NCI-H2196 treated with DMSO at 0.1 percent for 48 hours (cell line): ENCODE measurements around the gene SMOC2.
"Not testable (repeated sequence)": the region's sequence is repeated elsewhere in the genome, so short reads cannot be mapped to it uniquely, and the experiment has no call there.

Source experiments
- DNase-seq: peaks from one replicate; lab custom pipeline; 2025; ENCODE audit not compliant: unreplicated experiment; lab: John Stamatoyannopoulos, UW

SMOC2 gene

DNA sequence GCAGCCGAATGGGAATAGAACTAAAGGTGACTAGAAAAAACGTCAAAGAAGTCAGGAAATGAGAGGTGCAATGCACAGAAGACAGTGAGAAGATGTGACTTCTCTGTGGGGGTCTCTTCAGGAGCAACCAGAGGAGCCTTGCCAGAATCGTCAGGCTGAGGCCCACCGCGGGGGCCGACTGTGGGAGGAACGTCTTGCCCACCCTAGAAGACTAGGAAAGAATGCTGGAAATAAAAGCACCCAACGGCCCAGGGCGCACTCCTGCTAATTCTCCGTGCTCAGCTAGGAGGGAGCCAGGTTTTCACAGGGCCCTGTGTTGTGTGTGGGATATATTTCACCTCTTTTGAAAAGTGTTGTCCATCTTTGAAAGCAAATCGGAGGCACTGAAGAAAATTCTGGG is 129.2 kb downstream of the SMOC2 start:
- DNase-seq, result no peak

DNA sequence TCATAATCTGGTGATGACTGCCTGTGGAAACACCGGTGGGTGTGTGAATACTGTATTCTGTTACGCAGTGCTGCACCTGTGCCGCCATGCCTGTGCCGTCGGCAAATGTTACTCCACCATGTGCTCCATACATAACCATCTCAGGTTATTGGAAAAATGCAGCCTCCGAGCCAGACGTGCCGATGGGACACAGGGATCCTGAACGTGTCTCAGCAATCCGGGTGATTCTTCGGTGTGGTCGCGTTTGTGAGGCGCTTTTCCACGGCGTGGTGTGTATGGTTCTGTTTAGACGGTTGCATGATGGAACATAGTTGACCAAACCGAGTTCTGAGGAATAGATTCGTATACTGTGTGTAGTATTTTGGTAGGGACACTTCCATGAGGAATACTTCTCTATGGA is 130.3 kb downstream of the SMOC2 start:
- no peak for DNase-seq

DNA sequence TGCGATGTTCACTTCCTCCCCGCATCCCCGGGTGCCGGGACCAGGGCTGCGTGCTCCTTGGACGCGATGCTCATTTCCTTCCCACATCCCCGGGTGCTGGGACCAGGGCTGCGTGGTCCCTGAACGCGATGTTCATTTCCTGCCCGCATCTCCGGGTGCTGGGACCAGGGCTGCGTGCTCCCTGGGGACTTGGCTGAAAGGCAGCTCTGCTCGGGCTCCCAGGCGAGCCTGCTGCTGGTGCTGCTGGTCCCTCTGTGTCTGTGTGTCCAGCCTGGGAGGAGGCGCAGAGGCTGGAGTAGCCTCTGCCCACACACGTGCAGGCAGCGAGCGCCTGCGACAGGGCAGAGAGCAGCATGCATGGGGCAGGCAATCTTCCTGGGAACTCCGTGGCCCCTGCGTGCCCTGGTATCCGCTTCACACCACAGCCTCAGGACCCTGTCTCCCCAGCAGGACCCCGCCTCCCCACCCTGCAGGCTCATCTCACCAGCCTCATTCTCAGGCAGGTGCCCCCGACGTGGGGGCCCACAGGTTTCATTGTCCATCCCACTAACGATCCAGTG is 132.4 kb downstream of the SMOC2 start:
- not testable (repeated sequence) for DNase-seq

DNA sequence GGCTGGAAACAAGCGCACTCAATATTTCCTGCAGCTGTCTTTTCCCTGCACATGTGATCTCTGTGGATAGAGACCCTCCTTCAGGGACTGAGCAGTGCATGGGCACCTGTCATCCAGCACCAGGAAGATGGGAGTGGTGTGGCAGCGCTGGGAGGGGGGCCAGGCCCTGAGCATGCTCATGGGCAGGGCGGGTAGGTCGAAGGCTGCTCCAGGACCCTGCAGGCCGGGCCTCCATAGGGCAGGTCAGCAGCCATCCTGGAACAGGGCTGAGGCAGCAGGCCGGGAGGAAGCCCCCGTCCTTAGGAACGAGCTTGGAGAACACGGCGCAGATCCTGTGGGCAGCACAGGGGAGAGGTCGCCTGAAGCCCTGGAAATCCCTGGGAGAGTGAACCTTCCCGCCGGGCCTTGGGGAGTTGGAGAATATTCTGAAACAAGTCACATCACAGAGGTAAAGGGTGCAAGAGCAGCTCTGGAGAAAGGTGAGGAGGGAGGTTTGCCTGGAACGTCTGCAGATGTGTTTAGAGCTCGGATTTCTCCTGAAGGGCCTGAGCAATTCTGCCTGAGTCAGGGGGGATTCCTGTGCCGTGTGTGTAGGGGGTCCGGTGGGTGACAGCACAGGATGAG is 133.2 kb downstream of the SMOC2 start:
- no peak for DNase-seq

DNA sequence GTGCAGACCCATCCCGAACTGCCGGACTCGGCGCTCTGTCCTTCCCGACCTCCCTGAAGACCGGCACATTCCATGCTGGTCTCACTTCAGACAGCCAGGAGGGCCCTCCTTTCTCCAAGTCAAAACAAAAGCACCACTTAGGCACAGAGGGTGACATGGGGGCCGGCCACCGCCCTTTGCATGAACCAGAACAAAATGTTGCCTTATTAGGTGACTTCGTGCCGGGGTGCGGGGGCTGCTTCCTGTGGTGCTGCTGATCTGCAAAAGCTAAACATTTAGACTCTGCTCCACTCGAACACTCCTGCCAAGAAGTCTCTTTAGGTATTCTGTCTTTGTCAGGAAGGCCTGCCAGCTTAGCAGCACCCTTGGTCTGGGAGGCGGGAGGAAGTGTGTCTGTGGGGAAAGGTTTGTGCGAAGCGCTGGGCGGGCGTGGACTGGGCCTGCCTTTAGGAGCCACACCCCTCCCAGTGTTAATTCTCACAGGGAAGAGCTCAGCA is 133.8 kb downstream of the SMOC2 start:
- no peak for DNase-seq

DNA sequence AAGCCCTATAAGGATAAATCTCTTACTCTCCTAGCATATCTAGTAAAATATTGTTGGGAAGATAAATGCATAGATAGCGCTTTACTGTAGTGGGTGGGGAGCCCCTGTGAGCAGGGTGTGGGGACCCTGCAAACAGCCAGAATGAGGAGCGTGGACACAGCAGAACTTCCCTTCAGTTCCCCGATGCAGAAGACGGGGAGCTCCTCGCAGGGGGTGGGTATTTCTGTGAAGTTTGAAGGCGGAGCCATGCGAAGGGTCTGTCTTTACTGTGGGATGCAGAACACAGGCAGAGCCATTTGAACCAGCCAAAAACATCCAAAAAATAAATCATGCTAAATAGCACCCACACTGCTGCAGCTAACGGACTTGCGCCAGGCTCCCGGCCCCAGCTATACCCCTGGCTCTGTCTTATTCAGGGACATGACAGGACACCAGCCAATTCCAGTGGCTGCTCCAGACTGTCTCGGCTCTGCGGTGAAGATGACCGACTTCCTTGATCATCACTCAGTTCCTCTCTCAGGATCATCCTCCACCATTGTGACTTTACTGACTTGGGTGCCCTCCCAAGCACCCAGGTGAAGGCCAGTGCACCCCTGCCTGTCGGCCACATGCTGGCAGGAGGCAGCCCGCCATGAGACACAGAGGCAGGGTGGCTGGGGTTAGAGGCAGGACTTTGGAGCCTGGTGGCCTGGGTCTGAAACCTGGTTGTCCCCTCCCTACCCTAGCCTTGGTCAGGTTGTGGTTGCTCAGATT is 134.5 kb downstream of the SMOC2 start:
- DNase-seq, result no peak

DNA sequence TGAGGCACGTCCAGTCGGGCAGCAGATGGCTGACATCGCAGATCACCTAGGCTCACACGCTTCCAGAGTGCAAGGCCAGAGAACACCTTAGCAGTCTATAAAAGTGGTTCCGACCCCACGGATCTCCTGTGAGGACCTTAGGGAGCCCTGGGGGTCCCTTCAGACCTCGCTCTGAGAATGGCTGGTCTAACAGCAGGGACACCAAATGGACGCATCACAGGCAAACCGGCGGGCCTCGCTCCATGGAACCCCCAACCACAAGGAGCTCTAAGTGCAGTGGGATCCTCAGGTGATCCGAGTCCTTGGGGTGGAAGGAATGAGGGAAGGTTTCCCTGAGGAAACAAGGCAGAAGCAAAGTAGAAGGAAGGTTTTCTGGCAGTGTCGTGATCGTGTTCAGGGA is 135.4 kb downstream of the SMOC2 start:
- no peak for DNase-seq

DNA sequence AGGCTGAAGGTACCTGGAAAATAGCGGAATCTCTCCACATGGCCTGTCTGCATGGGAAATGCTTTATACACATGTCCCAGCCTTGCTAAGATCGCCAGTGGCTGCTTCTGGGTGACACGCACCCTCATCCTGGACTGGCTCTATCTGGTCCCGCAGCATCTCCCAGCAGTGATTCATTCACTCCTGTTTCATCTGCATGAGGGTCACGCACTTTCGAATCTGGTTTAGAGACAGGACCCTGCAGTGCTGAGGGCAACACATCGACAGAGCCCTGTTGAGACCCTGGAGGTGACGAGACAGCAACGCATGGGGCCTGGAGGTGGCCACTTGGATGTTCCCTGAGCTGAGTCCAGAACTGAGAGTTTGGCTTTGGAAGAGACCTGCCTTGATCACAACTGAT is 136.5 kb downstream of the SMOC2 start:
- no peak for DNase-seq

DNA sequence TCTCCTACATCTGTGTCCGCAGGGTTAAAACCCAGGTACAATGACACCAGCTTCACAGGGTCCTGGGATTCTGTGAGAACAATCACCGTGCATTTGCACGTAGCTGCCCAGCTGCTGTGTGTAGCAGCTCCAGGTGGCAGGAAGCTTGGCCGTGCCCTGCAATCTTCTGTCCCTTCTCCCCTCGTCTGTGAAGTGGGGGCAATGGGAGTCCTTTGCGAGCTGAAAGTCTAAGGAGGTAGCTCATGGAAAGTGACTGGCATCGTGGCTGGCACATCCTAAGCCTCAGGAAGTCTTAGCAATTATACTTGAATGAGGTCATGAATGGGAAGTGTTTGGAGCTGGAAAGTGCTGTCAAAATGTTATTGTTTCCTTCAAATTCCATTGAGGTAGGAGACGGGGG is 137.1 kb downstream of the SMOC2 start:
- DNase-seq, result no peak

DNA sequence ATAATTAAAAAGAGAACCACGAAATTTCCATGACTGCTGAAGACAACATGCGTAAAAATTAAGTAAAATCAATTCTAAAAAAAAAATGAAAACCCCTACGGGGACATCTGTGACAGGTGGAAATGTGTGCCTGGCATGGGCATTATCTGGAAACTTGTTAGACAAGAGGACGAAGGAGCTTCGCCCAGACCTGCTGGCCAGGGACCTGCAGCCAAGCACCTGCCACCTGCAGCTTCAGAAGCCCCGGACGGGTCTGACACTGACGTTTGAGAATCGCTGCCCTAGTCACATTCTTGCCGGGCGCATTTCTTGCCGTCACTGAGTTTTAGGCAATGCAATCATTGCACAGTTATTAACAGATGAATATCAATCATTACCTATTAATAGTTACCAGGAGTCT is 140.3 kb downstream of the SMOC2 start:
- no peak for DNase-seq

DNA sequence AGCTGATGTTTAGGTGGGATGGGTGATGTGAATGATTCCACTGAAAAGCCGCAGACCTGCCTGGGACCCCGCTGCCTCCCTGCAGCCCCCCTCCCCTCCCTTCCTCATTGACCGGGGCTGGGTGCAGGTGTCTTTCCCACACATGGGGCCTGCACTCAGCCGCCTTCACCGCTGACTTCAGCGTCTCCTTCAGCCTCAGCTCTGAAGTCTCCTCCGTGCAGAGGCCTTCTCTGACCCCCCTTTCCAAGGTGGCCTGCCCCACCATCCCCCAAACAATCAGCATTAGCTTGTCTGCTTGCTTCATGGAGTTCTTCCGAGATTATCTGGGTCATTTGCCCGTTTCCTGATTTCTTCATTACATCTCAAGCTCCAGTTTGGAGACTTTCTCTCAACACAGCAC is 140.7 kb downstream of the SMOC2 start:
- no peak for DNase-seq

DNA sequence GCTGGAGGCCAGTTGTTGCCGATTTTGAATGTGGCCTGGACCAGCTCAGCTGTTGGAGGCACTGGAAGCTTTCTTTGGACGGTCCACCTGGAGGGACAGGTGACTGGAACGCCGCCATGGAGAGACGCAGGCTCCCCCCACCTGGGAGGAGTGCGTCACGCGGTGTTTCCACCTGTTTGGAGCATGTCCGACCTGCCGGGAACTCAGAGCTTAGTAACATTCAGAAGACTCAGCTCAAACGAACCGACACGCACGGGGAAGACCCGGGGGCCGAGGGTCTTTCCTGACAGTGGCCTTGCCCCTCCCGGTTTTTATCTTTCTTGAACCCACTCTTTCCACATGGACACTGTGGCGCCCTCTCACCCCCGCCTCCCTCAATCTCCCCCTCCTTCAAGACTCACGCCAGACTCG is 141.6 kb downstream of the SMOC2 start:
- peak; percentile 5 for DNase-seq

DNA sequence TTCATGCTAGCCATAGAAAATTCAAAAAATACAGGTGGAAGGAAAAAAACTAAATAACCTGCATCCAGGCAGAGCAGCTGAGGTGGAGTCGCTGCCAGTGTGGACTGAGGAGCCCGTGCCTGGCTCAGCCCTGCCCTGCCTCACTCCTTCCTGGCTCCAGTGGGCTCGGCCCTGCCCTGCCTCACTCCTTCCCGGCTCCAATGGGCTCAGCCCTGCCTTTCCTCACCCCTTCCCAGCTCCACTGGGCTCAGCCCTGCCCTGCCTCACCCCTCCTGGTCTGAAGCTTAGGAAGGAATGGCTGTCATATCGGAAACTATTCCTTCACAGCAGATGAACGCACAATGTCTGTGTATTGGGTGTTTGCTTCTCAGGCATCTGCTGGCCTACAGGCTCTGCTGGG is 142.1 kb downstream of the SMOC2 start:
- DNase-seq, result no peak

DNA sequence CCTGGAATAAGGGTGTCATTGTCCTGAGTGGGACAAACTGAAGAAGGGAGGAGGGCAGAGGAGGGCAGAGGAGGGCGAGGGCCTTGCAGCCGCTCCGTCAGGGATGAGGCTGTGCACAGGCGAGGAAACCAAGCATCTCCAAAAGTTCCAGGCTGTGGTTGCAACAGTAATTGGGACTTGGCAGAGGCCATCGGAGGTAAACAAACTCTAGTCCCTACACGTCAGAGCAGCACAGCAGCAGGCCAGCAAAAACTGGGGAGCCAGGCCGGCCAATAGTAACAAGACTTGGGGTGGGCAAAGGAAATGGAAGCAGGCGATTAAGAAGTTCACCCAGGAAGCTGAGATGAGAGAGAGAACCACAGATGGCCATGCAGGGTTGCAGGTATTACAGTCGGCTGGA is 142.8 kb downstream of the SMOC2 start:
- DNase-seq, result no peak

DNA sequence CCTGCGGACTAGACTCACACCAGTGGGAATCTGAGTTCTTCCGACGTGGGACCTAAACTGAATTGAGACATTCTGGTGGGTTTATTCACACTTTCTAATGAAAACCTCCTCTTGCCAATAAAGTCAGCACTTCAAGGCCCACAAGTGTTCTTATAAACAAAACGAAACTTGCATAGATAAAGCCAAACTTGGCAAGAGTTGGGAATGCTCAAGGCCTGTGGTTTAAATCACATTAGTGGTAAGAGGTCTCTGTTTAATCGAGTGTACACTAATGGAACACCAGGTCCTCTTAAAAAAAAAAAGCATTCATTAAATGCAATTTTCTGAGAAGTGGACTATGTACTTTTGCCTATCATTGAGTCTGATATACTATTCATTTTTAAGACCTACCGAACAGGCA is 143.3 kb downstream of the SMOC2 start:
- no peak for DNase-seq

DNA sequence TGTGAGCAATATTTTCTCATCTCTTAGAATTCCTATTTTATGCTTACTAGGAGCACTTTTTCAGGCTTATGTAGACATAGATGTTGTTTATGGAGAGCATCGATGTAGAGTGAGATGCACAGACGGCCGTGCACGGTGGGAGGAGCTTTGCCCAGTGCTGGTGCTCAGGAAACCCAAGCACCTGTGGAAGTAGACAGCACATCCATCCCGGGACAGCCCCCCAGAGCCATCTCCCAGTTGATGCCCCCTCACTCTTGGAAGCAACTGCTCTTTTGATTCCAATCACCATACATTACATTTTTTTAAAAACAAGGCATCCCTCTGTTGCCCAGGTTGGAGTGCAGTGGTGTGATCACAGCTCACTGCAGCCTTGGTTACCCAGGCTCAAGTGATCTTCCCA is 143.7 kb downstream of the SMOC2 start:
- no peak for DNase-seq

DNA sequence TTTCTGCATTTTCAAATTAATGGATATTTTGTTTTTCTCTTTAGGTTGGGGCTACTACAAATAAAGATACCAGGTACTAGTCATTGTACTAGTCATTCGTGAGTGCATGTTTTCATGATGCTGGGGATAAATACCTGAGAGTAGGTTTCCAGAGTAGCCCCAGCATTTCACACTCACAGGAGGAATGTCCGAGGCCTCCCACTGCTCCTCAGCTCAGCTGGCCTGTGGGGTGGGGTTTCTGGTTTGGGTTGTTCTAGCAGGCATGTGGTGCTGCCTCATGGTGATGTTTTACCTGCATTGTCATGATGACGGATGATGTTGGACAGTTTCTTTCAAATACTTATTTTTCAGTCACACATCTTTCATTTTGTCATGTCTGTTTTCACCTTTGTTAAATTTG is 144.5 kb downstream of the SMOC2 start:
- DNase-seq, result no peak

DNA sequence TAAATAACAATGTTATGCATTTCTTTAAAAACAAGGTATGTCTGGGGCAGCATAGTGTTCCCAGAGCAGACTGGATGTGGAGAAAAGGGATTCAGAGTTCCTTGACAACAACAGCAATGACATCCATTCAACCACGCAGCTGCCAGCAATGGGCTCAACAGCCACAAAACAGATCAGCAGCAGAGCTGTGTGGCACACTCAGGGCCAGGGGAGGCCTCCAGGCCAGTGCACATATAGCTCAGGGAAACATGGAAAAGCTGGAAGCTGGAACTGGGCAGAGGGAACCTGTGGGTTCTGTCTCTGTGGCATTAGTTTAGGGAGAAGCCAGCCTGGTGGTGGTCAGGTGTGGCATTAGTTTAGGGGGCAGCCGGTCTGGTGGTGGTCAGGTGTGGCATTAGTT is 148.3 kb downstream of the SMOC2 start:
- DNase-seq, result no peak

DNA sequence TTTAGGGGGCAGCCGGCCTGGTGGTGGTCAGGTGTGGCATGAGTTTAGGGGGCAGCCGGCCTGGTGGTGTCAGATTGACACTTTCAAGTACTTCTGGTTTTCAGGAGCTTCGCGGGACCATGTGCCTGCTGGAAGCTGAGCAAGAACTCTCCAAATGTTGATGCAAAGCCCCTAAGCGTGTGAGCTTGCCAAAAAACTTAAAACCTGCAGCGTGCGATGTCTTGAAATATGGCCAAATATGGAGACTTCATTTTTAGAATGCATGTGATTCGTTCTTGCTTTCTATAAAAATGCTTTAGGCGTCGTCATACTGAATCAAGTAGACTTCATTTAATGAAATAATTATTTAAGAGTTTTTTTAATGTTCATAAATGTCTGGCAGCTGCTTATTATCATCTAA is 149.4 kb downstream of the SMOC2 start:
- DNase-seq, result no peak

DNA sequence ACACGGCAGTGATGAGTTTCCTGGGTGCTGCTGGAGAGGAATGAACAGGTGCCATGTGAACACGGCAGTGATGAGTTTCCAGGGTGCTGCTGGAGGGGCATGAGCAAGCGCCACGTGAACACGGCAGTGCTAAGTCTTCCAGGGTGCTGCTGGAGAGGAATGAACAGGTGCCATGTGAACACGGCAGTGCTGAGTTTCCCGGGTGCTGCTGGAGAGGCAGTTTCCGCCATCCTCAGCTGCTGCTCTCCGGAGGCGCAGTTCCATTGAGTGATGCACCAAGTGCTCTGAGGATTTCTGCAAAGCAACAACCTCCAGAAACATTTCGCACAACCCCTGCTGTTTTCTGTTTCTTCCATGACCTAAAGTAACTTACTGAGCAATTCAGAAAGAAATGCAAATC is 155.4 kb downstream of the SMOC2 start:
- DNase-seq, result no peak

DNA sequence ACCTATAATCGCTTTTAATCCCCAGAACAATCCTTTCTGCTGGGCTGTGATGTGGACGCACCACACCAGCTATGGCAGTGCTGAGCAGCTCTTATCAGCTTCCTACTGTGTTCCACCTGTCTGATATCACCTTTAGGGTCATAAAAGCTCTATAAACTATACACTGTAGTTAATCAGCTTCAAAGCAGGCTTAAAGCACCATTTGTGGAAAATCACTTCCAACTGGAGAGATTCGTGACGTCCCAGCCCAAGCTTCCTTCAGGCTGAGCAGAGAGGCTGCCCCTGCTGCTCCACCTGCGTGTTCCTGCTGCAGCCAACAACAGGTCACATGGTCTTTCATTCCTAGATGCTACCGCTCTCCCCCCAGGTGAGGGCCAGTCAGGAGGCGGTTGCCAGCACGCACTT is 156.5 kb downstream of the SMOC2 start:
- DNase-seq, result no peak
